ENCODE data around the gene RAB42.

Gene RAB42

Small RNA genes within 50 kb of the gene (small RNA-seq; reads per million reads assigned to genes)
- gene SNORA16A (0 reads per million in 2 experiments), gene SNORA44 (0 reads per million in 2 experiments), gene SNORA61 (0 reads per million in 2 experiments), gene SNORD99 (204 to 5,588 reads per million in 2 experiments)

Measured in SK-N-DZ (cell line).